SK-N-SH (cell line): Measurements from ENCODE around the gene EDIL3.

ENCODE experiments used
- RXRA ChIP-seq: IDR thresholded peaks from 2 replicates; pipeline ENCODE4 v1.4.0; 2012; ENCODE audit warnings: low read depth, mild to moderate bottlenecking, borderline replicate concordance
- SMC3 ChIP-seq: IDR thresholded peaks from 2 replicates; pipeline ENCODE4 v1.6.1; 2012; ENCODE audit warnings: low read depth, low read length, improper control_type of control experiment
- YY1 ChIP-seq: IDR thresholded peaks from 2 replicates; pipeline ENCODE4 v1.4.0; 2012; ENCODE audit warnings: low read depth, mild to moderate bottlenecking

DNA sequence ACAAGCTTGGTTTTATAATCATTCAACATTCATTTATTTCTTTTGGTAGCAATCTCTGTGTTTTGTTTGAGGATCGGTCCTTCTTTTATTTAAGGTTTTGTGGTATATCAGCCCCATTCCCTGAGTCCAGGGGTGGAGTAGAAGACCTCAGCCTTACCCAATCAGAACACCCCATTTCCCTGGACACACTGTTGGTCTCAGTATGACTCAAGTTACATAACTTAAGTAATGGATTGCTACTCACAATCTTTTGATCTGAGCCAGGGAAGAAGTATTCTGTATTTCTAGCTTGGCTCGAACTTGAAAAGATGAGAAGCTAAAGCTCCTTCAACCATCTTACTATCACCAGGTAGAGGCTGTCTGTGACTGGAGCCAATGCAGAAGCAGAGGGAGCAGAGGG lies 488.8 kb downstream of the EDIL3 start:
- TF ChIP-seq SMC3: no peak
- no peak for TF ChIP-seq RXRA
- TF ChIP-seq YY1: no peak
